Amygdala (tissue), 56 donors: ENCODE results near the gene AIMP2.
"Not testable (repeated sequence)": the region's sequence is repeated elsewhere in the genome, so short reads cannot be mapped to it uniquely, and the experiment has no call there.

ENCODE experiments used
- DNase-seq, 56 donors: peaks; one replicate each; lab custom pipeline; 2025; lab: John Stamatoyannopoulos, UW

Gene AIMP2

DNA sequence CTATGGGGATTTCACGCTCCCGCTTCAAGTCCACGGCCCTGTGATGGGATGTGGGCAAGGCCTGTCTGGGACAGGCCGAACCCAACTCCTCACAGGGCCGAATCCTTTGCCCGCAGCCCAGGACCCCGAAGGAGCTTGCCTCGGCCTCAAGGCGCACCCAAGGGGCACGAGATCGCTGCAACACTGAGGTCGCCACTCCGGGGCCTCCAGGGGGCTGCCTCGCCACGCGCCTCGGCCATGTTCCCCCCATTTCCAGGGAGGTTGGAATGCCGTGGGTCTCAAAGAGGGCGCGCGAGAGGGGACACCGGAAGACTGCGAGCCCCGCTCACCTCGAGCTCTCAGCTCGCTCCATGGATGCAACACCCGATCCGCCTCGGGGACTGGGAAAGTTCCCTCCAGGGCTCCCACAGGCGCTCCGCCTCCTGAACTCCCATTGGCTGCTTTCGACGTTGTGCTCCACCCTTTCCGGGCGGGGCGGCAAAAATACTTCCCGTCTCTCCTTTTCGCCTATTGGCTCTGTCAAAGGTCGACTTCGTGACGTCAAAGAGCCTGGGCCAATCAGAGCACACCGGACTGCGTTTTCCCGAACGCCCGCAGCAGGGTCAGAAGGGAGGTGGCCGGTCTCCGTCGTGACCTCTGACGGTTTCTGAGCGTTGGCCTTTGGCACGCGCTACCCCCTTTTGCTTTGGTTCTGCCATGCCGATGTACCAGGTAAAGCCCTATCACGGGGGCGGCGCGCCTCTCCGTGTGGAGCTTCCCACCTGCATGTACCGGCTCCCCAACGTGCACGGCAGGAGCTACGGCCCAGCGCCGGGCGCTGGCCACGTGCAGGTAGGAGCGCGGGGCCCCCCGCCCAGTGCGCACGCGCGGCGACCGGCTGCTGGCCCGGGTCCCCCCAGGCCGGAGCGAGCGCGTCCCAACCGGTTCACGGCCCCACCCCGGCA lies at the start of gene AIMP2, which contains the start of gene PMS2:
AIMP2 (plus strand) TSS at position 605 of the 944 bp plus-strand sequence; CDS start at position 697, 92 bp downstream.
PMS2 (minus strand) TSS at position 382 of the 944 bp plus-strand sequence; CDS start at position 352, 30 bp downstream.
- peak; percentile 67 to 99 (median 96) for DNase-seq

DNA sequence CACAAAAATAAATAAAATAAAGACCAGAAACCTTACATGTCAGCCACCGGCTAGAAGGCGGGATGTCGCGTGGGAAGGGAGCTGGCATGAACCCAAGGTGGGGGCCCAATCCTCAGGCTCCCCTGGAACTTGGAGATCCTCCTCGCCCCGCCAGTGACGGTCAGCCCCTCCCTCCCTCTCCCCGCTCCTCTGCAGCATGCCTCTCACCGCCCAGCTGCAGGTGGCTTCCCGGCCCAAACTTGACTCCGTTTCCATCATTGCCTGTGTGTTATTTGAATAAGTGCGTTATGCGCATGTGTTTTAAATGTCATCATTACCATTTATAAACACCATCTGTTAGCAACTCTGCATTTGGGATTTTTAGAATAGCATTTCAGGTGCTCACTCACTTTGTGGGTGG lies 45.9 kb upstream of the AIMP2 start:
- not testable (repeated sequence) for DNase-seq

DNA sequence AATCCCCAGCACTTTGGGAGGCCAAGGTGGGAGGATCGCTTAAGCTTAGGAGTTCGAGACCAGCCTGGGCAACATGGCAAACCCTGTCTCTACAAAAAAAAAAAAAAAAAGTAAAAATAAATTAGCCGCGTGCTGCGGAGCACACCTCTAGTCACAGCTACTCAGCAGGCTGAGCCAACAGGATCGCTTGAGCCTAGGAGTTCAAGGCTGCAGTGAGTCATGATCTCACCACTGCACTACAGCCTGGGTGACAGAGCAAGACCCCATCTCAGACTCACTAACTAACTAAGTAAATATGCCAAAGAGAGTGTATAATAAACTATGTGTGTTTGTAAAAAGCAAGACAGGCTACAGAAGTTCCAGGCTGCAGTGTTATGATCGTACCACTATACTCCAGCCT lies 45.3 kb upstream of the AIMP2 start:
- not testable (repeated sequence) for DNase-seq

DNA sequence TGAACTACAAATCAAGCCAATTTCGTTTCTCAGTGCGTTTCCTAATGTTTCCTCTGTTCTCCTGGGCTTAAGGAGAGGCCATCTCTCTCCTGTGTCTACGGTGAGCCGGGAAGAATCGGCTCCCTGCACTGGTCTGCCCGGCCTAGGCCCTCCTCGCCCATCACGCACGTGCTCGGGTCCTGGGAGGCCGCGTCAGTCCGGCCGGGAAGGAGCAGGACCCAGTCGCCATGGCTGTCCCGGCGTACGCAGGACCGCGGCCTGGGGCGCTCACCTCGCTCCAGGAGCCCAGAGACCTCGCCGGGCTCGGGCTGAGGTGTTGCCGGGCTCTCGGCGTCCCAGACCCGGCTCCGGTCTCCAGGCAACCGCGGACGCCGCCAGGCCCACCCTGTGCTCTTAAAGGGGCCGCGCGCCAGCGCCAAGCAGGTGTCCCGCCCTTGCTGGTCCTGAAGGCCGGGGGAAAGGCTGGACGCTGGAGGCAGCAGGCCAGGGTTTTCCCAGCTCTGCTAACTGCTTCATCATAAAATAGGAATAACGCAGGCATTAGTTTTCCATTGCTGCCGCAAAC lies 38.6 kb upstream of the AIMP2 start, which contains the start of gene RSPH10B:
RSPH10B (minus strand) TSS at position 343 of the 565 bp plus-strand sequence. CDS start 3,573 bp downstream, outside the sequence.
- not testable (repeated sequence) for DNase-seq

DNA sequence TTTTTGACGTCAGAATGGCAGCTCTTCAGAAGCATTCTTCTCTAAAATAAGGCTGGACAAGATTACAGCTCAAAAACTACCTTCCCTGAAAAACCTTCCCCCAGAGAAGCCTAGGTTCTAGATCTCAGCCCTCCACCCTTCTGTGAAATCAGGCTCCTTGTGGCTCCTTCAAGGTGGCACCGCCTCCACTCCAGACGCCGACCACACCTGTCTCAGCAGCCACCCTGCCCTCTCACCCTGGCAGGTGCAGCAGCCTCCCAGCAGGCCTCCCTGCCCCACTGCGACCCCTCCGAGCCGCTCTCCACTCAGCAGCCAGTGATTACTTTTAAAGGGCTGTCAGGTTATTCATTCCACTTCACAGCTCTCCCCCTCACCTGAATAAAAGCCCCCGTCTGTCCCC lies 35.5 kb upstream of the AIMP2 start:
- not testable (repeated sequence) for DNase-seq

DNA sequence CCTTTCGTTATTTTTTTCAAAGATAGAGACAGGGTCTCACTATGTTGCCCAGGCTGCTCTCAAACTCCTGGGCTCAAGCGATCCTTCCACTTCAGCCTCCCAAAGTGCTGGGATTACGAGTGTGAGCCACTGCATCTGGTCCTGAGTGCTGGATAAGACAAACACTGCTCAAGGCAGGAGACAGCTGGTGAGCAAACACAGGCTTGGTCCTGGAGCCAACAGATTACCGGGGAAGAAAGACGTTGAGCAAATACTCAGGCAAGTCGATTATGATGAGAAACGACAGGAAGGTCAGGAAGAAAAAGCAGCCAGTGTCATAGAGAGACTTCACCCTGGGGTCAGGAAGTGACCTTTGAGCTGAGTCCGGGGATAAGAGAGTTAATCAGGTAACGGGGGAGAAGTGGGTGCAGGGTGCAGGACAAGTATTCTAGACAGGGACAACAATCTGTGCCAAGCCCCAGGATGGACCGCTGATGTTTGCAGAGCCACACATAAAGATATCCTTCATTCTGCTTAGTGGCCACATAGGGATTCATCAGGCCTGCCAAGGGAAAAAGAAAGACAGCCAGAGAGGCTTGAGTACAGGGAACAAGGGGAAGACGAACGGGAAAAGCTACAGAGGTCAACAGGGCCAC lies 29.3 kb upstream of the AIMP2 start:
- not testable (repeated sequence) for DNase-seq

DNA sequence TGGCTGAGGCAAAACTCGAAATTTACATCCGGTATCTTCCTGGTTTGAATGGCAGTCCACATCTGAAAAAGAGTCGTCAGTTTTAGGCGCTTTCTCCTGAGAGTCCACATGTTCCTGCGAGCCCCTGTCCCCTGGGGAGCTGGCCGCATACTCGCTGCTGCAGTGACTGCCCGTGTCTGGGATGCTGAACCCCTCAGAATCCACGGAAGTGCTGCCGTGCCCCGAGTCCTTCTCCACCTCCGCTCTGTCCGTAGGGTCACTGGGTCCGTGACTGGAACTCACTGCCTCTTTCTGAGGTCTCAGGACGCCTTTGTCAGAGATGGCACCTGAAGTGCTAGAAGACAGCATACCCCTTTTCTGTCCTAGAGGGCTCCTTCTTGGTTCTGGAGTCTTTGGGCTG lies 22.0 kb upstream of the AIMP2 start:
- not testable (repeated sequence) for DNase-seq

DNA sequence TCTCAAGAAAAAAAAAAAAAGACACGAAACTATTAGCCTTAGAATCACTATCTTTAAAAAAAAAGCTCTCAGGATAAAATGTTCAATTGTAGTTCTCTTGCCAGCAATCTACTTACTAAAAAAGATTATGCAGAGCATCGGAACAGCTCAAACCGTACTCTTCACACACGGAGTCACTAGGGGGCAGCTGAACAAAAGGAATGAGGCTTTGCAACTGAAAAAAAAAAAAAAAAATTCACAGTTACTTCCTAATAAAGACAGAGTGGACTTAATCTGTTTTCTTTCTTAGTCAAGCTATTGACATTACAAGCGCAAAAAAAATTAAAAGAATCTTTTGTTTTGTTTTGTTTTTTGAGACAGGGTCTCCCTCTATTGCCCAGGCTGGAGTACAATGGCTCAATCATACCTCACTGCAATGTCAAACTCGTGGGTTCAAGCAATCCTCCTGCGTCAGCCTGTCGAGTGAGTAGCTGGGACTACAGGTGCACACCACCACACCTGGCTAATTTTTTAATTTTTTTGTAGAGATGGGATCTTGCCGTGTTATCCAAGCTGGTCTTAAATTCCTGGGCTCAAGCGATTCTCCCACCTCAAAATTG lies 11.8 kb upstream of the AIMP2 start:
- DNase-seq = peak in 13 of 56 donors; percentile 1 to 61 (median 6)

DNA sequence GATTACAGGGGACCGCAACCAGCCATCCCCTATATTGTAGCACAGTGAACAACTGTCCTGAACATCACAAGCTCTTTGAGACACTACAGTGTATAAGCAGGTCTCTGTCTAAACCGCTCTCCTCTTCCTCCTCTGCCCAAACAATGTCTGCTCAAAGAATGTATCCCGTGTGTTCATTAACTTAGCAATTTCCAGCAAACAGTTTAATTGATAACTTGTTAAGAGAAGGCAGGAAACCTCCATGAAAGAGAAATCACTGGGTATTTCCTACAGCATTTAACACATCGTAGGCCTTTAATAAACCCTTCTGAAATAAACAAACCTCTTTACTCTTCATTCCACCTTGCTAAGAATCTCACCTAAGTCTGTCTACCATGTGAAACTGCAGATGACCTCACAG lies 1.7 kb upstream of the AIMP2 start:
- no peak for DNase-seq

DNA sequence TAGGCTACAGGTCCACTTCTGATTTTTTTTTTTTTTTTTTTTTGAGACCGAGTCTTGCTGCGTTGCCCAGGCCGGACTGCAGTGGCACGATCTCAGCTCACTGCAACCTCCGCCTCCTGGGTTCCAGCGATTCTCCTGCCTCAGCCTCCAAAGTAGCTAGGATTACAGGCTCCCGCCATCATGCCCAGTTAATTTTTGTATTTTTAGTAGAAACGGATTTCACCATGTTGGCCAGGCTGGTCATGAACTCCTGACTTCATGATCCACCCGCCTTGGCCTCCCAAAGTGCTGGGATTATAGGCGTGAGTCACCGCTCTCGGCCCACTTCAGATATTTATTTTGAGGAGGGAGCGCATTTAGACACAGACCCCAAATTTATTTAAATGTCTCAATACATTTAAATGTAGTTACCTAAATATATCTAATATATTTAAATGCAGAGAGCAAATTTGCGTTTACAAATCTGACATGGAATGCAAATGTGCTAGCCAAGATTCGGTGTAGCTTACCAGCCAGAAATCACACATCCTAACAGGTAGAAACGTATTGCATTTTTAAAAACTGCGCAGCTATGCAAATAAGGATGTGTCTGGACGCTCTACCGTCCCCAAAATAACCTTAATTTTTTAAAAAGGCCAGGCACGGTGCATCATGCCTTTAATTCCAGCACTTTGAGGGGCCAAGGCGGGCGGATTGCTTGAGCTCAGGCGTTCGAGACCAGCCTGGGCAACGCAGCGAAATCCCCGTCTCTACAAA lies 1.1 kb upstream of the AIMP2 start:
- not testable (repeated sequence) for DNase-seq

DNA sequence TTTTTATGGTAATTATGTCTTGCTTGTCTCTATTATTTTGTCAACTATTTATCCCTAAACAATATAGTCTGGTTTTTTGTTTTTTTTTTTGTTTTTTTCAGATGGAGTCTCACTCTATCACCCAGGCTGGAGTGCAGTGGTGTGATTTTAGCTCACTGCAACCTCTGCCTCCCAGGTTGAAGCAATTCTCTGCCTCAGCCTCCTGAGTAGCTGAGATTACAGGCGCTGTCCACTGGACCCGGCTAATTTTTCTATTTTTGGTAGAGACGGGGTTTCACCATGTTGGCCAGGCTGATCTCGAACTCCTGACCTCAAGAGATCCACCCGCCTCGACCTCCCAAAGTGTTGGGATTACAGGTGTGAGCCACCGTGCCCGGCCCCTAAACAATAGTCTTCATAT lies 1.3 kb downstream of the AIMP2 start:
- DNase-seq = not testable (repeated sequence)

DNA sequence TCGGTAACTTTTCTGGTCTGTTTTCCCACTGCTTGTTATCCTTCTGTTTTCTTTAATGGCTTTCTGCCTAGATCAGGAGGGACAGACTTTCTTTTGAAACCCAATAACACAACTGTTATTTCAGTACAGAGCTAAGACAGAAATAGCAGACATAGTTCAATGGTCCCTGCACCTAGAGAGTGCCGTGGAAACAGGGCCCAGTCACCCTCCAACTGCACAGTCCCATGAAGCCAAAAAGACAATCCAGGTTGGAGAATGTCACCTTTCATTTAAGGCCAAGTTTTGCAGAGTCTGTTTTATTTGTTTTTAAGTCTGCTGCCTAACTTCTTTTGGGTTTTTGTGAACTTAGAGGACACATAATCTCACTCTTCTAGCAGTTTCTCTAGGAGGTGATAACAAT lies 2.5 kb downstream of the AIMP2 start:
- no peak for DNase-seq

DNA sequence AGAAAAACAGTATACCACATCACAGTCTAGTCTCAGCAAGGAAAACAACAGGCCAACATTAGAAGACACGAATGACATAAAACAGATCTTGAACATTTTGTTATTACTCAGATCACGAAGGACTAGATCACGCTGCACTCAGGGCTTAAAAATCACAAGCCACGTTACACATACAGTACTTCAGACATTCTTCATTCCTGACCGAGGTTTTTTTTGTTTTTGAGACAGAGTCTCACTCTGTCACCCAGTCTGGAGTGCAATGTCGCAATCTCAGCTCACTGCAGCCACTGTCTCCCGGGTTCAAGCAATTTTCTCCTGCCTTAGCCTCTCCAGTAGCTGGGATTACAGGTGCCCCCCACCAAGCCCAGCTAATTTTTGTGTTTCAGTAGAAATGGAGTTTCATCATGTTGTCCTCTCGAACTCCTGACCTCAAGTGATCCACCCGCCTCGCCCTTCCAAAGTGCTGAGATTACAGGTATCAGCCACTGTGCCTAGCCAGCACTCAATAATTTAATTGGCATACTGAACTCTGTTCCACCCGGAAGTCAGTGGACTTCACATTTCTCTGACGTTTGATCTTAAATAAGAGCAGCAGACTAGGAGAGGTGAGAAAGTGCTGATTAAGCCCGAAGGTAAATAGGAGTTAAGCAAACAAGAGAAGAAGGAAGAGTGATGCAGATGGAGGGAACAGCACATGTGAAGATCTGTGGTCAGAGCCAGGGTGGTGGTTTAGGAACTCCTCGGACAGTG lies 3.5 kb downstream of the AIMP2 start:
- DNase-seq = no peak

DNA sequence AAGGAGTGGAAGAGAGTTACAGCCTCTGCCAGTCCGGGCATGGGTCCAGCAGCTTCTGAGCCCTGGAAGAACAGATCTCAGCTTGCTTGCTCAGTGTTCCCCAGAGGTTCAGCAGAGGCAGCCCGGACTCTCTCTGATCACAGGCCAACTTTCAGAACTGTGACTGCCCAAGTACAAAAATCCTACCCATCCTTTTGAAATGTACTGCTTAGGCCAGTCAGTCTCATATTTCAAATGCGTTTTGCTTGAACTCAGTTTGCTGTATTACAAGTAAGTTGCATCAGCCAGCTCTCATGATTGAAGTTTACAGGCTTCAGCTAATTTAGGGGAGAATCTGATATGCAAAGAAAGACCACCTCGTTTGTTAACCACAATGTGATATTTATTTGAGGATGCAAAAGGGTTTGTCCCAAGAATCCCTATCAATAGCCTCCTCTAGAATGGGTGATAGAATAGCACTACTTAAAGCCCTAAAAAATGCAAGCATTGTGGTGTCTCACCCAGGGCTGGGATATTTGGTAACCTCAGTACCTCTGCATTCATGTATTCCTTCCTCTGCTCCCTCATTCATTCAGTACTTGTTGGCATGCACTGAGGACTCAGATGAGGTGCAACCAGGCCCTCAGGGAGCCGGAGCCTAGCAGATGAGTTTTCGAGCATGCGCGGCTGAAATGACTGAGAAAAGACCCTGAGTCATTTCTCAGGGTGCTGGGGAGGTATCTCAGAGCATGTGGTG lies 7.0 kb downstream of the AIMP2 start:
- DNase-seq = peak in 19 of 56 donors; percentile 5 to 40 (median 19)

DNA sequence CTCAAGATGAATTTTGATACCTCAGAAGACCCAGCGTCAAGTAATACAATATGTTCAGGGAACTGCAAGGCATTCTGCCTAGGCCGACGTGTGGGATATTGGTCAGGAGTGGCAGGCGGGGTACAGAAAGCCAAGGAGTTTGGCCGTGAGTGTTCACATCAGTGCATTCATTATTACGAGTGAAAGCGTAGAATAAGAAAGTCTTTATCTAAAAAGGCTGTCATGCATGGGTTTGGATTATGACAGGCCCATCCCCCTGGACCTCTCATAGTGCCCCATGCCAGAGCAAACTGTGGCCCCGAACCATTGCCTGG lies 7.5 kb downstream of the AIMP2 start:
- no peak for DNase-seq

DNA sequence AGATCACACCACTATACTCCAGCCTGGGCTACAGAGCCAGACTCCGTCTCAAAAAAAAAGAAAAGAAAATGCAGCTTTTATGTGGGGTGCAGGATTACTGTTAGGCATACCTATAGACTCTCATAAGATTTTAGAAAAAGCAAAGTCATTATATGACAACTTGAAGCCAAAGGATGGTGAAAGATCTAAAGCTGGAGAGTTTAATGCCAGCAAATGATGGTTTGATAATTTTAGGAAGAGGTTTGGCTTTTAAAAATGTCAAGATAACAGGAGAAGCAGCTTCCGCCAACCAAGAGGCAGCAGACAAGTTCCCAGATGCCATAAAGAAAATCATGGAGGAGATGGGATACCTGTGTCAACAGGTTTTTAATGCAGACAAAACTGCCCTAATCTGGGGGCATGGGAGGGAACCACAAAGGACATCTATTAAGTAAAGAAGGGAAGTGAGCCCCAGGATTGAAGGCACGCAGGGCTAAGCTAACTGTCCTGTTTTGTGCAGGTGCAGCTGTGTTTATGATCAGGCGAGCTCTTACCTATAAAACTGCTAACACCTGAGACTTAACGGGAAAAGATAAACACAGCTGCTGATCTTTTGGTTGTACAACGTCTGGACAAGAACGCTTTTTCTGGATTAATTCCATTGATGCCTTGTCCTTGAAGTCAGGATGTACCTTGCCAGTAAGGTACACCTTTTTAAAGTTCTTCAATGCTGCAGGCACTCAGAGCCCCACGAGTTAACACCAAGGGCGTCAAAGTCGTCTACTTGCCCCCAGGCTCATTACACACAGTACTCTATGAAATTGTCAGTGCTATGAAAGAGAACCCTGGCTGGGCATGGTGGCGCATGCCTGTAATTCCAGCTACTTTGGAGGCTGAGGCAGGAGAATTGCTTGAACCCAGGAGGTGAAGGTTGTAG lies 11.6 kb downstream of the AIMP2 start:
- DNase-seq = no peak

DNA sequence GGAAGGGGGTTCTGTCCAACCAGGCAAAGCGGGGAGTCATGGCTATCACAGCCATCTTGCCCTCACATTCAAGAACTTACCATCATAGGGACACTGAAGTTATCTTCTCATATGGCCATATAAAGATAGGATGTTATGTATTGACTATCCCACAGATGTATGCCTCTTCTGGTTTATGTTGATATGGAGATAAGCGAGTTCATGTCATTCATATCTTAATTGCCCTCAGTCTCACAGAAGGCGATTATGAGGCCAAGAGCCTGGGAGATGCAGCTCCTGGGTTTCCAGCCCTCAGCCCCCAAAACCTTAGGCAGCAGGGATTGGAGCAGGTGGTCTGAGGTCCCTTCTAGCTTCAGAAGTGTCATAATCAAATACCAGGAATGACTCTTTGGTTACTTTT lies 13.6 kb downstream of the AIMP2 start:
- no peak for DNase-seq
